Ecto neural progenitor cell (in vitro differentiated cells): ENCODE measurements around the gene NLGN4Y.

ENCODE experiments used
- DNase-seq: peaks from one replicate; pipeline ENCODE4 v3.0.0-alpha.2; 2018; ENCODE audit warnings: low spot score

The NLGN4Y gene

GRCh38 chrY:14644157-14644952, 120.0 kb downstream of the NLGN4Y start:
- no peak for DNase-seq

GRCh38 chrY:14679181-14679580, 154.9 kb downstream of the NLGN4Y start:
- no peak for DNase-seq

DNA sequence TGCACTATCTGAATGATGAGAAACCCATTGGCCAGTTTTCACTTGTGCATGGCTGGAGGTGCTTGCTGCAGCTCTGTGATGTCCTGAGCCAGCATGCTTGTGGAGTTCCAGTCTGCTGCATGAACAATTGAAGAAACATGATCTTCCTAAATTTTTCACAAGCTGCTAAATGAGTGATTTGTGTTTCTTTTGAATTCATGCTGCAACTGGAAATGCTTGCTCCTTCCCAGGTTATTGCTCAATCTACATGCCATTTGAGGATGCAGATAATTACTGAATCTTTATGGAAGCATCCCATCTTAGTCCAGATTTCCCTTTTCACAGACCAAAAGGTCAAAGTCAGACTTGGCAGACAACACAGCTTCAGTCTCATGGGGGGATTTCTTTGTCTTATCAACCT, 170.2 kb downstream of the NLGN4Y start:
- no peak for DNase-seq

- DNase-seq = no peak
These were observed 183.8 kb downstream of the NLGN4Y start for GRCh38 chrY:14708158-14708557.

GRCh38 chrY:14741596-14741995, 217.3 kb downstream of the NLGN4Y start:
- no peak for DNase-seq

- DNase-seq = no peak
These were observed 224.0 kb downstream of the NLGN4Y start for GRCh38 chrY:14748329-14748728.

DNA sequence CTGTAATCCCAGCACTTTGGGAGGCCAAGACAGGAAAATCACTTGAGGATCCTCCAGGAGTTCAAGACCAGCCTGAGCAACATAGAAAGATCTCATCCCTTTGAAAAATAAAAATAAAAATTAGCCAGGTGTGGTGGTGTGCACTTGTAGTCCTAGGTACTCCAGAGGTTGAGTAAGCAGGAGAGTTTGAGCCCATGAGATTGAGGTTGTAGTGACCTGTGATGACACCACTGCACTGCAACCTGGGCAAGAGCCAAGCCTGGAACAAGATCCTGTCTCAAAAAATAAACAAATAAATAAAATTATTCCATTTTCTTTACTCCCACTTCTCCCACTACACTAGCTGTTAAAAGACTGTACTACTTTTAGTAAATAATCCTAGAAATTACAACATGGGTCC, 231.2 kb downstream of the NLGN4Y start:
- DNase-seq = no peak

DNA sequence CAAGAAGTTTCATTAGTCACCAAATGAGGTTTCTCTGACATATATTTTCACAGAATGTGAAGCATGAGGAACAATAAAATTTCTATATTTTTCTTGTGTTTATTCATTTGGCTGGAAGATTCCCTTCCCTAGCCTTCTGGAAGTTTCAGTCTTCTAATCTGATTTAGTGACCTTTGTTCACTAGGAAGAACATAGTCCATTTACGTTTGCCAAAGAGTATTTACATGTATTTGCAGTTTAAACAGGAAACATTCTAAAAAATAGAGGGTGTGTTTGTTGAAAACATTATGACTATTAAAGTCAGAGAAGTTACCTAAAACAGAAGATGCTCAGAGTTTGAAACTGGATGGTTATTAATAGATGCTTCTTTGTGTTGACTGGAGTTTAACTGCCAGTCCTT, 238.6 kb downstream of the NLGN4Y start:
- no peak for DNase-seq

DNA sequence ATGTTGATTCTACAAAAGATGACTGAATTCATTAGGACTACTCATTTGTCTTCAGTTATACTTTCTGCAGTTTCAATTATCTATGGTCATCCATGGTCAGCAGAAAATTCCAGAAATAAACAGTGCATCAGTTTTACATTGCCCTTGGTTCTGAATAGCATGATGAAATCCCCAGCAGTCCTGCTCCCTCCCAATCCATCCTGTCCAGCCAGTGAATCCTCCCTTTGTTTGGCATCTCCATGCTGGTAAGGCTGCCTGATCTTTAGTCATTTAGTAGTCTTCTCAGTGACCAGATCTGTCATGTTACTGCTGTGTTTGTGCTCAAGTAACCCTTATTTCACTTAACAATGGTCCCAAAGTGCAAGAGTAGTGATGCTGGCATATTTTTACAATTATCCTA, 239.3 kb downstream of the NLGN4Y start:
- DNase-seq = no peak

GRCh38 chrY:14778208-14778607, 253.9 kb downstream of the NLGN4Y start:
- DNase-seq = no peak

DNA sequence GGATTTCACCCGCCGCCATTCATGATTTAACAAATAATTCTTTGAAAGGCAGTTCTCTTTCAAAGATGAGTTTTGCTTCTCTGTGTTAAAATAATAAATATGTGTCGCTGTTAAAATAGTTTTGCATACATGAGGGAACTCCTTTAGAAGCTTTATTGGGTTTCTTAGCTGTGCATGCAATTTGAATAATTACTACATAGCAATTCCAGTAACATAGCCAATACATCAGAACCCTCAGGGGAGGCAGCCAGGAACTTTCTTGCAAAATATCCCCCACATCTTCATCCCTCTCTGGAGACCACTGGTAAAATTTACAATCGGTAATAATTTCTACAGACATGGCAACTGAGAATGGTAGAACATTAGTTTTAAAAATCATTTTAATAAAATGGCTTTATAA, 268.8 kb downstream of the NLGN4Y start:
- no peak for DNase-seq

- no peak for DNase-seq
These were observed 269.3 kb downstream of the NLGN4Y start for GRCh38 chrY:14793674-14794073.

DNA sequence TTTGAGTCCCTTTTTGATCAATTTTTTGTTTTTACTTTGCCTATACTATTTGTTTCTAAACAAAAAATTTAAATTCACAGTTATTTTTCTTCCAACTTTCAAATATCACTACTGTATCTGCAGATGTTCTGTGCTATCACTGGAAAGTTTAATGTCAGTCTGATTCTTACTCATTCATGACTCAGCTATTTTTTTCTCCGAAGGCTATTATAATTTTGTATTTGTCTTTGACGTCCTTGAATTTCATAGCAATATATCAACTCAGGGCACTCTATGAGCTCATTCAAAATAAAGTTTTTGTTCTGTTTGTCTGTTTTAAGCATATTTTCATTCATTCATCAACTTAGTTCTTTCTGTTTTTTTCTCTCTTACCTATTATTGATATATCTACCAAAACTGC, 273.7 kb downstream of the NLGN4Y start:
- DNase-seq = no peak

GRCh38 chrY:14801096-14801495, 276.8 kb downstream of the NLGN4Y start:
- no peak for DNase-seq

GRCh38 chrY:14802125-14802524, 277.8 kb downstream of the NLGN4Y start:
- no peak for DNase-seq

GRCh38 chrY:14804041-14804440, 279.7 kb downstream of the NLGN4Y start:
- no peak for DNase-seq

- no peak for DNase-seq
These were observed 294.1 kb downstream of the NLGN4Y start for GRCh38 chrY:14818452-14818851.

DNA sequence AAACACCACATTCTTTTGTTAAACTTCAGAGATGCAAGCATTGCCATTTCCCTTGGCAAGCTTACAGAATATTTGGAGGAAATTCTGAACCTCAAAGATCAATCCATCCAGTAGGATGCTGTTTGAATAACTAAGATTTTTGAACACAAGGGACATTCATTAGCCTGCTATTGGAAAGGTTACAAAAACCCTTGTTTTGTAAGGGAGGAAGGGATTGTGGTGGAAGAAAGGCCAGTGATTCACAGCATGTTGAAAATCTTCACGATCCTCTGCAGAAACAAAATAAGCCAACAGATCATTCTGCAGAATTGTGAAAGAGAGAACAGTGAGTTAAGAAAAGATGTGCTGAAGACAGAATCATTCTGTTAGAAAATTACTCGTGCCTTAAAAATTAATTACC, 297.9 kb downstream of the NLGN4Y start:
- DNase-seq = no peak

DNA sequence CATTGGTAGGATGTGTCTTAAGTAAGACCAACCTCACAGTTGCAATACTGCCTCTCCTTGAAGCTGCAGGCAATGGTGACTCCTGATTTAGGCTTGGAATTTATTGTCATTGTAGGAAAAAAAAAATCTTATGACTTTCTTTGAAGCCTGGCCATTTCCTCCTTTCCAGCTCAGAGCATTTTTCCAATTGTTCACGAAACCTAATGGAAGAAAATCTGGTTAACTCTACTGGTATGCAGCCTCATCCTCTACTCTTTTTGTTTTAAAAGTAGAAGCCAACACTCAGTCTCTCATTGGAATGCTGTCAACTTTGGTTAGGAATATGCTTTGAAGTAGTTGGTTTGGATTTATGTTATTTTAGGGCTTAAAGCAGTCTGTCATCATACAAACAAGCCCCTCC, 298.6 kb downstream of the NLGN4Y start:
- no peak for DNase-seq

- DNase-seq = no peak
These were observed 300.3 kb downstream of the NLGN4Y start for GRCh38 chrY:14824583-14824982.

DNA sequence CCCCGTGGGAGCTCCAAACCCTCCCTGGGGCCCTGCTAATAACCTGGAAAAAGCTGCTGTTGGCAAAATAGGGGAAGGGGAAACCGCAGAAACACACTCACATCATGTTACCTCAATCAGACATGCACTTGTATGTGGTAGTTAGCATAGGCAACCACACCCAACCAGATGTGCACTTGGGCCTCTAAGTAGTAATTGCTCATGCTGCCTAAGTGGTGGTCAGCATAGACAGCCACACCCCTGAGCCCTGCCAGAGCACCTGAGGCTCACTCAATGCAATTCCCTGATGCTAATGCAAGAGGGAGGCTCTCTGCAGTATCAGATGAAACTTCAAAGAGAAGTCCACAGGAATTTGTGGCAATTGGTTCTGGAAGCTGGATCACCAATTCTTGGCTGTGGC, 301.4 kb downstream of the NLGN4Y start:
- no peak for DNase-seq

DNA sequence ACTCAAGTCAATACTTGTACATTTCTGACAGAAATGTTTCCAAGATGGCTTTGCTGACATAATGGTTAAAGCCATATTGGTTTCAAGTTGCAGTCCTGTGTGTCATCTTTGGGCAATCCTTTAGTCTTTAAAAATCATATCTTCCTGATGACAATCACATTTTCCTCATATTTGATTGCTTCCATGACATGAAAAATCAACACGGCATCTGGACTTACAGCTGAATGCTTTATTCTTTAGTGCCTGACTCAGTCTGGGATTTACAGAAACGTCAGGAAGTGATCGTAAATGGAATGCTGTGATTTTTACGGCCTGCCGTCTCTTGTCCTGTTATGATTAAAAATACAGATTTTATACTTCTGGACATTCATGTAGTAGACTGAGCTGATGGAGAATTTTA, 304.2 kb downstream of the NLGN4Y start:
- DNase-seq = no peak

DNA sequence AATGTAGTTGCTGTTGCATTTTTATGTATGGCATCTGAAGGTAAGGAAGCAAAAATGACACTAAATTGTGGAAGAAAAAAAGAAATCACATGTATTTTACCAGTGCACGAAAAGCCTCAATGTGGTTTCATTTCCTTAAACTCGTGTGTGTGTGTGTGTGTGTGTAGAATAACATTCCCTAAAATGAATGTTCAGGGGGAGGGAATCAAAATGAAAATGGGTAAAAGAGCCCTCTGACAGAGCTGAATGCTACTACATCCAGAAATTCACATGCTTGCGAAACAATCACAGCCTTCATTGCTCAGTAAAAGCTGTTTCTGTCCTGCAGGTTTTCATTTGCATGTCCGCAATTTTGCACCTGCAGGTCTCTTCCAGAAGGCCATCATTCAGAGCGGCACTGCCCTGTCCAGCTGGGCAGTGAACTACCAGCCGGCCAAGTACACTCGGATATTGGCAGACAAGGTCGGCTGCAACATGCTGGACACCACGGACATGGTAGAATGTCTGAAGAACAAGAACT, 305.1 kb downstream of the NLGN4Y start:
- no peak for DNase-seq
